HG02981 (cell line): ENCODE data around the gene BTNL9.
"Not testable (repeated sequence)": the region's sequence is repeated elsewhere in the genome, so short reads cannot be mapped to it uniquely, and the experiment has no call there.

ENCODE experiments used
- ATAC-seq: cut with Tn5 transposase; IDR thresholded peaks from one replicate; pipeline ENCODE4 v1.9.1; 2021; ENCODE audit warnings: mild to moderate bottlenecking, moderate library complexity; ENCODE audit not compliant: unreplicated experiment

Gene BTNL9

DNA sequence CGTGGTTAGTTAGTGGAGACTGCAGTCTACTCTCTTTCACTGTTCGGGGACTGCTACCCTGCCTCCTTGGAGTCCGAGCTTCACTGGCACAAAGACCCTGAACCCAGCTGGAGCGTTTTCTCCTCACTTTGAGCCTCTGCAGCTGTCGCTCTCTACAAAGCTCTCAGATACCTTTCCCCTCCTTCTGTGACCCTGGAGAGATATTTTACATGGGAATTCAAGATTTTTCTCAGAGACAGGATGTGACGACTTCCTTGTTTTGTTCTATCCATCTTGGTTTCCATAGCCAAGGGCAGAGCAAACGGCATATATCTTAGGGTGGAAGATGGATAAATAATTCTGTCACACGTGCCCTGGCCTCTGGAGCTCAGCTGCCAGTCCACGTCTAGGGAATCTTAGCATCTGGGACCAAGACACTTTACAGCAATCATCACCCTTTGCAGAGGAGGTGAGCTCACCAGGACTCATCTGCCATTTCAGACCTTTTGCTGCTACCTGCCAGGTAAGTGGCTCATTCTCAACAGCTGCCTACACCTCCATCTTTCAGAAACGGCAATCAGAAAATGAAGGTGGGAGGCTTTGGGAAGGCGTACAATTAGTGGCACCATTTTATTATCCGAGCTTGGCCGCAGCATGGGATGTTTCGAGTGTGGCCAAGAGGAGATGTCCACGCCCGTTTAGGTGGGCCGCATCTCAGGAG lies at the start of gene BTNL9:
Gene BTNL9, plus strand, starts transcription at position 336 of the 700 bp plus-strand sequence. CDS start 5,224 bp downstream, outside the sequence.
- ATAC-seq, result no peak

DNA sequence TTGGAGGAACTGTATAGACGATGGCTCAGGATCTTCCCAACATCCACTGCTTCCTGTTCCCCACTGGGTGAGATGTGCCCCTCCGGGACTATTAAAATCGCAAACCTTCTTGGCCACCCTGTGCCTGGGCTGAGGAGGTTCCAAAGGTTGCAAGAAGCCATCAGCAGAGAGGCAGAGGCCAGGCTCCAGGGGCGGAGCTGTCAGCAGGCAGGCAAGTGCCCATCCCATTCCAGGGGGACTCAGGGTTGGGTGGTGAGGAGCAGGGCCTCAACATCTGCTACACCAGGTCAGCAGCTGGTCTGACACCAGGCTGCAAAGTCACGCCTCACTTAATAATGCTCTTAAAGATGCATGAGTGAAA lies 49.2 kb upstream of the BTNL9 start:
- no peak for ATAC-seq

DNA sequence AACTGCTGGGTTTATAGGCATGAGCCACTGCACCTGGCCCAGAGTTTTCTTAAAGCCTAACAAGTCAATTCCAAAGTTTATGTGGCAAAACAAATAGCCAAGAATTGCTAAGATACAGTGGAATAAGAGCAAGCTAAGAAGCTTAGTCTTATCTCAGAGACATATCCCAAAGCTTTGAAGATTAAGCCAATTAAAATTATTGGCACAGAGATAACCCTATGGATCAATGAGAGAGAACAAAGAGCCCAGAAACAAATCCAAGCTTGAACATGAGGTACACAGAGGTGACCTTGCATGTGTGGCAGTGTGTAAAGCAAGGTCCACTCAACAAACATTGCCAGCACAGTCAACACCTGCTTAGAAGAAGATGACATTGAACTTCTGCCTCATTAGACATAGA lies 38.1 kb upstream of the BTNL9 start:
- no peak for ATAC-seq

DNA sequence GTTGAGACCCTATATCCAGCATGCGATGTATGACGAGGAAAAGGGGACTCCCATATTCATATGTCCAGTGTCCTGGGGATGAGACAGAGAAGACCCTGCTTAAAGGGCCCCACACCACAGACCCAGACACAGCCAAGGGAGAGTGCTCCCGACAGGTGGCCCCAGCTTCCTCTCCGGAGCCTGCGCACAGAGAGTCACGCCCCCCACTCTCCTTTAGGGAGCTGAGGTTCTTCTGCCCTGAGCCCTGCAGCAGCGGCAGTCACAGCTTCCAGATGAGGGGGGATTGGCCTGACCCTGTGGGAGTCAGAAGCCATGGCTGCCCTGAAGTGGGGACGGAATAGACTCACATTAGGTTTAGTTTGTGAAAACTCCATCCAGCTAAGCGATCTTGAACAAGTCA lies 34.3 kb upstream of the BTNL9 start:
- ATAC-seq, result no peak

- ATAC-seq, result no peak
Observed at GRCh38 chr5:181008136-181008535, 31.9 kb upstream of the BTNL9 start.

DNA sequence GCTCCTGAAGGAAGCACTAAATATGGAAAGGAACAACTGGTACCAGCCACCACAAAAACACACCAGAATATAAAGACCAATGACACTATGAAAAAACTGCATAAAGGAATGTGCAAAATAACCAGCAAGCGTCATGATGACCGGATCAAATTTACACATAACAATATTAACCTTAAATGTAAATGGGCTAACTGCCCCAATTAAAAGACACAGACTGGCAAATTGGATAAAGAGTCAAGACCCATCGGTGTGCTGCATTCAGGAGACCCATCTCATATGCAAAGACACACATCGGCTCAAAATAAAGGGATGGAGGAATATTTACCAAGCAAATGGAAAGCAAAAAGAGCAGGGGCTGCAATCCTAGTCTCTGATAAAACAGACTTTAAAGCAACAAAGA lies 30.0 kb upstream of the BTNL9 start:
- ATAC-seq, result not testable (repeated sequence)

GRCh38 chr5:181014654-181015053 lies 25.4 kb upstream of the BTNL9 start:
- not testable (repeated sequence) for ATAC-seq

DNA sequence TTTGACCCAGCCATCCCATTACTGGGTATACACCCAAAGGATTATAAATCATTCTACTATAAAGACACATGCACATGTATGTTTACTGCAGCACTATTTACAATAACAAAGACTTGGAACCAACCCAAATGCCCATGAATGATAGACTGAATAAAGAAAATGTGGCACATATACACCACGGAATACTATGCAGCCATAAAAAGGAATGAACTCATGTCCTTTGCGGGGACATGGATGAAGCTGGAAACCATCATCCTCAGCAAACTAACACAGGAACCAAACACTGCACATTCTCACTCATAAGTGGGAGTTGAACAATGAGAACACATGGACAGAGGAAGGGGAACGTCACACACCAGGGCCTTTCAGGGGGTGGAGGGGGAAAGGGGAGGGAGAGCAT lies 22.6 kb upstream of the BTNL9 start:
- not testable (repeated sequence) for ATAC-seq

GRCh38 chr5:181020688-181021087 lies 19.4 kb upstream of the BTNL9 start:
- ATAC-seq, result no peak

DNA sequence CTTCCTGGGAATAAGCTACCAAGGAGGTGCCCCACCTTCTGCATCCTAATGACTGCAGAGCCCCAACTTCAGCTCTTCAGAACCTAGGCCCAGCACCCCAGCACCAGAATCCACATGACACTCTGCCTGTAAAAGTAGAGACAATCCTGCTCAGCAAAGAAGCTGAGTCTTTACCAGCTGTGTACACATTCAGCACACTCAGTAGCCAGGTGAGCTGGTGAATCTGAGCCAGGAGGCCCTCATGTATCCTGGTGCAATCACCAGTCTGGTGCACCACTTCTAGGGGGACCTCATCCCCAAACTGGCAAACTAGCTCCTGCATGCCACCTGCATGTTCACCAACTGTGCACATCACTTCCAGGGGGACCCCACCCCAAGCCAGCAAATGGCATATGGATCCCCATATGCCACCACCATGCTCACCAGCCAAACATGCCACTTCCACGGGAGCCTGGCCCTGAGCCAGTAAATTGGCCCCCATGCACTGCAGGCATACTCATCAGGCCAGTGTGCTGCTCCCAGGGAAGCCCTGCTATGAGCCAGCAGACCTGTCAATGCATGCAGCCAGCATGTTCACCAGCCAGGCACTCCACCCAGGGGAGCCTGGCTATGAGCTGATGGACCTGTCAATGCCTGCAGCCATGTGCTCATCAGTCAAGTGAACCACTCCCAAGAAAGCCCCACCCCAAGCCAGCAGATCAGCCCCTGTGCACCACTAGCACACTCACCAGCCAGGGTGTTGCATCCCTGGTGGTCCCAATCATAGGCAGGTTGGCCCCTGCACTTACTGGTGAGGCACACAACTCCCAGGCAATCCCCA lies 15.6 kb upstream of the BTNL9 start:
- ATAC-seq, result no peak

DNA sequence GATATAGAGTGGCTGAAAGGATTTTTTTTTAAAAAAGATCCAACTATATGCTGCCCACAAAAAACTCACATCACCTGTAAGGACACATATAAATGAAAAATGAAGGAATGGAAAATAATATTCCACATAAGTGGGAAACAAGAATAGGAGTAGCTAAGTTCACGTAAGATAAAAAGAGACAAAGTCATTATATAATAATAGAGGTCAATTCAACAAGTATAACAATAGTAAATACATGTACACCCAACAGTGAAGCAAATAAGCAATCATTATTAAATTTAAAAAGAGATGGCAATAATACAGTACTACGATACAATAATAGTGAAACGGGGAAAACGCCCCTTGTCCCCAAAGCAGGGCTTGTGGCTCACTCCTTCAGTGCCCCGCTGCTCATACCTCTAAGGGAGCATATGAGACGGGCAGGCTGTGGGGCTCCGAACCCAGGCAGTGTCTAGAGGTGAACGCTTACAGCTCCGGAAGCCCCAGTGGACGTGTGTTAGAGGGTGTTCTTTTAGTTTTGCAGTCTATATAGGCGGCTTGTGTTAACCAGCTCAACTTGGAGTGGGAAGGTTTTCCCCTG lies 12.5 kb upstream of the BTNL9 start:
- ATAC-seq, result no peak

DNA sequence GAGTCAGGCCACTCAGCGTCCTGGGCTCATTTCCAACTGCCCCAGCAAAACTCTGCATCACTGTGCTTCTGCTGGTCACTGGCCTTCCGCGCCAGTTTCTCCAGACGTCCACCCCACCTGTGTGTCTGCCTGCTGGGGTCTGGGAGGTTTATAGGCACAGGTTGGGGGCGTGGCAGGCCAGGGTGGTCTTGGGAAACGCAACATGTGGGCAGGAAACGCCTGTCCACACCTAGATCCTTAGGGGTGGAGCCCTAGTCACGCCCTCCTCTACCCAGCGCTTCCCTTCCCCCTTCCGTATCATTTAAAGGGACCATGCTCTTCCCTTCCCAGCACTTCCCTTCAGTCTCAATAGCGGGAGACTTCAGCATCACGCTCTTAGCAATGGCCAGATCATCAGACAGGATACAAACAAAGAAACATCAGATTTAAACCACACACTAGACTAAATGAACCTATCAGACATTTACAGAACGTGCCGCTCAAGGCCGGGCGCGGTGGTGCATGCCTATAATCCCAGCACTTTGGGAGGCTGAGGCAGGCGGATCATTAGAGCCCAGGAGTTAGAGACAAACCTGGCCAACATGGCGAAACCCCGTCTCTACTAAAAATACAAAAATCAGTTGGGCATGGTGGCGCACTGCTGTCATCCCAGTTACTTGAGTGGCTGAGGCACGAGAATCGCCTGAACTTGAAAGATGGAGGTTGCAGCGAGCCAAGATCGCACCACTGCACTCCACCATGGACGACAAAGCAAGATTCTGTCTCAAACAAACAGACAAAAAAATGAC lies 11.8 kb upstream of the BTNL9 start:
- no peak for ATAC-seq

- ATAC-seq, result no peak
Observed at GRCh38 chr5:181031716-181032115, 8.3 kb upstream of the BTNL9 start.

GRCh38 chr5:181035991-181036815 lies 3.9 kb upstream of the BTNL9 start:
- no peak for ATAC-seq

DNA sequence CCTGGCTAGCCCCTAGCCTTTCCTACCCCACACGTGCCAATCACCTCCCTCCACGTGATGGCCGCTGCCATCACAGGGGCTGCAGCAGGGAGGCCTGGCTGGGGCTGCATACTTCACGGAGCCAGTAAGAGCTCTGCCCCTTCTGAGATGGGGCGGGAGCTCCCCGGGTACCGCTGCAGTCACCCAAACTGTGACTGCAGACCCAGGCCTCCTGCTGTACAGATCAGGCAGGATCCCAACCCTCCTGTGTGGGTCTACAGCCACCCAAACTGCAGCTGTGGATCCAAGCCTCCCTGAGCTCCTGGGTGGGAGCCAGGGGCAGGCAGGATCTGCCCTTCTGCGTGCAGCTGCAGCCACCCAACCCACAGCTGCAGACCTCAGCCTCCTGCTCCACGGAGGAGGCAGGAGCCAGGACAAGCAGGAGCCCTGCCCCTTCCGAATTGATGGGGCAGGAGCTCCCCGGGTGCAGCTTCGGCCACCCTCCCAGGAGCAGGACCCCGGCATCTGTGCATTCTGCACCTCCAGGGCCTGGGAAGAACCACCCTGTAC lies 3.2 kb upstream of the BTNL9 start:
- ATAC-seq, result no peak

DNA sequence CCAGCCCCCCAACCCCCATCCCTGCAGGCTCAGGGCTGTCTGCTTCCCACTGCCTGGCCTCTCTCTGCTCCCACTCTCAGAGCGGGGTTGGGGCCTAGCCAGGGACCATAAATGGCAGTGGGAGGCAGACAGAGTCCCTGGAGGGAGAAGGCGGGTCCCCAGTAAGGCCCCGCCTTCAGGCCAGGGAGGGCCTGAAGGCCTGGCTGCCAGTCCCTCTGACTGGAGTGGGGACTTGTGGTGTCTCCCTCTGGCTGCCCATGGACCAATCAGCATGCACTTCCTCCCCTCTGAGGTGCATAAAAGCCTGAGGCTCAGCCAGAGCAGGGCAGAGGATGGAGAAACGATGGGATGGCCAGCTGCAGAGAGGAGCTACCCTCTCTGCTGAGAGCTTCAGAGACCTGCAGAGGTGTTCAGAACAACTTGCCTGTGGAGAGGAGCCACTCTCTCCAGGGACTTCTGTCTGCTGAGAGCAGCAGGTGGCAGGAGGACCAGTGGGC lies 2.7 kb upstream of the BTNL9 start:
- no peak for ATAC-seq

DNA sequence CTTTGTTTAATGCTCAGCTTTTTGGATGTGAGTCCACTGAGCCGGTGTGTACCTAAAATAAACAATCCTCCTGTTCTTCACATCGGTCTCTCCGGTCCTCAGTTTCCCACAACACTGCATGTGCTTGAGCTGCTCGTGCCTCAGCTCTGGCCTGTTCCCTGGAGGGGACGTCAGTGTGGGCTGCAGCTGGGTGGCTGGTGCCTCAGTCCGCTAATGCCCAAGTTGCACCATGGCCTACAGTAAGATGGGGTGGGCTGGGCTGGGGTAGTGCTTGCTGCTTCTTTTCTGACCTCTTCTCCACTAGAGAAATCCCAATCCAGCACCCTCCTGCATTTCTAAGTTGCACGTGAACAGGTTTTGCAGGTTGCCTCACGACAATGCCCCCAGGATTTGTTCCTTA lies 595 bp upstream of the BTNL9 start:
- no peak for ATAC-seq

GRCh38 chr5:181040631-181040945 lies 522 bp downstream of the BTNL9 start:
- no peak for ATAC-seq

- ATAC-seq, result no peak
Observed at GRCh38 chr5:181041043-181041442, 977 bp downstream of the BTNL9 start.
